ENCODE data around the gene PDE4D.

DNA sequence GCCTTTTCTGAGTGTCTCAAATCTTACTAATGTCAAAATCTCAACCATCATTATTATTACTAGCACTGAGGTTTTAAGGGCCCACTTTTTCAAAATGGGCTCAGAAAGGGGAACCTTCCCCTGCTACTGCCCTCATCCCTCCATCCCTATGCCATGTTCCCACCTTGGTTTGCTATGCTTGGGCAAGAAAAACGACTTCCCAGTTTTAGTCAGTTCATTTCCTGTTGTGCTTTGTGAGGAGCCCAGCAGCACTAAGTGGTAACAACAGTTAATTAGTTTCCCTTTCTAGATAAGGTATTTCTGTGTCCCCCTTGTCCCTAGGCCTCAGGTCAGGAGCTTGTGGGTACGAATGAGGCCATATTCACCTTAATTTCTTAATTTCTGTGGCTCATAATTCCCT, 715.5 kb downstream of the PDE4D start:
- TF ChIP-seq ZNF274 (IDR thresholded peaks at IDR 0.05; ENCODE audit: low read depth, low read length): no peak
- TF ChIP-seq YY1 (IDR thresholded peaks at IDR 0.05; ENCODE audit: insufficient read depth, insufficient read length): no peak
- no peak for TF ChIP-seq SUZ12 (IDR thresholded peaks at IDR 0.05; ENCODE audit: extremely low read depth, insufficient read depth, insufficient read length)

All from NT2/D1 (cell line).